GM19467 (cell line): ENCODE measurements around the gene DPH7.
"Not testable (repeated sequence)": the region's sequence is repeated elsewhere in the genome, so short reads cannot be mapped to it uniquely, and the experiment has no call there.

ENCODE experiments used
- ATAC-seq: cut with Tn5 transposase; IDR thresholded peaks from one replicate; pipeline ENCODE4 v1.9.1; 2021; ENCODE audit warnings: mild to moderate bottlenecking, moderate library complexity; ENCODE audit not compliant: unreplicated experiment

Gene DPH7

DNA sequence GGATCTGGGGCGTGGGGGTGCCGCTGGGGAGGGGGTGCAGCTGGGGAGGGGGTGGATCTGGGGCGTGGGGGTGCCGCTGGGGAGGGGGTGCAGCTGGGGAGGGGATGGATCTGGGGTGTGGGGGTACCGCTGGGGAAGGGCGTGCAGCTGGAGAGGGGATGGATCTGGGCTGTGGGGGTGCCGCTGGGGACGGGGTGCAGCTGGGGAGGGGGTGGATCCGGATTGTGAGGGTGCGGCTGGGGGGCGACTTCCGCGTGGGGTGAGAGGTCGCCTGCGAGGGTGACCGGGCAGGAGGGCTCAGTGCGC, 27.8 kb downstream of the DPH7 start:
- not testable (repeated sequence) for ATAC-seq

DNA sequence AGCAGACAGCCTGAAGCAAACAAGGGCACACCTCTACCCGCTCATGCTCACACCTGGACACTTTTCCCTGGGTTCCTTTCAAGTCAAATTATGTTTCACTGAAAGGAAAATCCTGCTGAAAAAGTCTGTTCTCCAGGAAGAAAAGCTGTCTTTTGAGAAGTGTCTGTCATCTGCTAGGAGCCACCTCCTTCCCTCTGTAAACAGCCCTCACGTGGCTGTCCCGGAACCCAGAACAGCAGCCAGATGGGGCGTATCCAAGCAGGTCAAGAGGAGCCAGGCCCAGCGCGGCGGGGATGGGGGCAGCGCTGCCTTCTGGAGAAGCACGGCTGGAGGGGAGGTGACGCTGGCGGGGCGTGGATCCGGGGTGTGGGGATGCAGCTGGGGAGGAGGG, 28.5 kb downstream of the DPH7 start, which contains the start of gene PNPLA7:
Gene PNPLA7, minus strand, starts transcription at position 172 of the 391 bp plus-strand sequence. CDS start 205 bp downstream, outside the sequence.
- ATAC-seq, result no peak

DNA sequence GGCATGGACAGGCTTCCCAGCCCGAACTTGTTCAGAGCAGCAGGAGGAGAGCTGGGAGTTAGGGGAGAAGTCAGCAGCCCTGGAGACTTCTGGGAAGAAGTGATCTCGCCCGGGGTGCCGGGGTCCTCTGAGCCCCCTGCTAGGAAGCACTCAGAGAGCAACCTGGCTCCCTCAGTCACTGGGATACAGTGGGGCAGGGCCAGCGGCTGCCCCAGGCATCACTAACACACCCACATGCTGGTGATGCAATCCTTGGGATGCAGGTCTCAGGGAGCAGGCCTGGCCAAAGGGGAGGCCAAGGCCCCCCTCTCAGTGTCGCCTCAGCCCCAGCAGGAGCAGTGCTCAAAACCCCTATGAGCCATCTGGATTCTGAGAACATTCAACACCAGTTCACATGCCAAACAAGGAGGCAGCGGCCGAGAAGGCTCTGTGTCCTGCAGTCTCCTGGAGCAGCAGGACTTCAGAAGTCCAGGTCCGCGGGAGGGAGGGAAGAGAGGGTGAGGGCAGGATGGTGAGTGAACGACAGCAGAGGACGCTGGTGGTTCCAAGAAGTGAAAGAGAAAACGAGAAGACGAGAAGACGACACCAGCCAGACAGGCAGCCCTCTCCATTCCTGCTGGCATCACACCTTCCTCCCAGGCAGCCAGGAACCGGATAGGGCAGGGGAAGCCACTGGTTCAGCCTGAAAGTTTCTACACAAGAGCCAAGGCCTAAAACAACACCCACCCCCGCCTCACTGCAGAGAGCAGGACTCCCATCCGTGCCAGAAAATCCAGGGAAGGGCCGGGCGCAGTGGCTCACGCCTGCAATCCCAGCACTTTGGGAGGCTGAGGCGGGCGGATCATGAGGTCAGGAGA, 30.8 kb downstream of the DPH7 start:
- no peak for ATAC-seq

DNA sequence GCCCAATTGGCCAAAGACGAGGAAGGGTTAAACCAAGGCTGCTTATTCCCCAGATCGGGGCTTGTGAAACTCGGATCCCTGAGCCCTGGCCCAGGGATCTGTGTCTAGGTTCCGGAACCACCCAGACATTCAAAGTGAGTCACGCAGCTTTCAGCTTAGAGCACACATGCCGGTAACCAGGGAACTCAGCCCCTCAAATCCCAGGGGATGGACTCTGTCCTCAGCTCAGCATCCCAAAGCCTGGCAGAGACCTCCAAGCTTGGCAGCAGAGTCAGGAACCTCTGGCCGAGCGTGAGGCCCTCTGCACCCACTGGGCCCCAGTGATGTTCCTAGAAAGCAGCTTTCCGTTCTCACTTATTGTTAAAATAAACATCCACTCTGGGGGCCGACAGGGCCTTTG, 33.6 kb downstream of the DPH7 start:
- no peak for ATAC-seq

DNA sequence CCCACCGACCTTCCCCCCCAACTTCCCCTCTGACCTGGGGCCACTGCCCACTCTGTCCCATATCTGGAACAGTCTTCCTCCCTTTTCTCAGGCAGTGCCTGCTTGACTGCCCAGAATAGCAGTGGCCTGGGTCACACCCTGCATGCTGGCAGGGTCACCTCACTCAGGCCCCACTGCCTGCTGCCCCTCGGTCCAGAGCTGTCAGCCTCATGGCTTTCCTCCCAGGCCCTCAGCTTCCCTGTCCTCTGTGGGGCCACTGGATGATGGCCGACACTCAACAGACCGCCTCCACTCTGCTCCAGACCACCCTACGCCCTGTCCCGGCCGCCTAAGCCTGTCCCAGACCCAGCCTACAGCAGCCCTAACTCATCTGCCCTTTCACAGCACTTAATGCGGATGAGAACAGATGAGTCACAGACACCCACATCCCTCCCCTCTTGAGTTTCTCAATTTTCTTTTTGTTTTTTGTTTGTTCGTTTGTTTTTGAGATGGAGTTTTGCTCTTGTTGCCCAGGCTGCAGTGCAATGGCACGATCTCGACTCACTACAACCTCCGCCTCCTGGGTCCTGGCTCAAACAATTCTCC, 34.5 kb downstream of the DPH7 start:
- no peak for ATAC-seq

DNA sequence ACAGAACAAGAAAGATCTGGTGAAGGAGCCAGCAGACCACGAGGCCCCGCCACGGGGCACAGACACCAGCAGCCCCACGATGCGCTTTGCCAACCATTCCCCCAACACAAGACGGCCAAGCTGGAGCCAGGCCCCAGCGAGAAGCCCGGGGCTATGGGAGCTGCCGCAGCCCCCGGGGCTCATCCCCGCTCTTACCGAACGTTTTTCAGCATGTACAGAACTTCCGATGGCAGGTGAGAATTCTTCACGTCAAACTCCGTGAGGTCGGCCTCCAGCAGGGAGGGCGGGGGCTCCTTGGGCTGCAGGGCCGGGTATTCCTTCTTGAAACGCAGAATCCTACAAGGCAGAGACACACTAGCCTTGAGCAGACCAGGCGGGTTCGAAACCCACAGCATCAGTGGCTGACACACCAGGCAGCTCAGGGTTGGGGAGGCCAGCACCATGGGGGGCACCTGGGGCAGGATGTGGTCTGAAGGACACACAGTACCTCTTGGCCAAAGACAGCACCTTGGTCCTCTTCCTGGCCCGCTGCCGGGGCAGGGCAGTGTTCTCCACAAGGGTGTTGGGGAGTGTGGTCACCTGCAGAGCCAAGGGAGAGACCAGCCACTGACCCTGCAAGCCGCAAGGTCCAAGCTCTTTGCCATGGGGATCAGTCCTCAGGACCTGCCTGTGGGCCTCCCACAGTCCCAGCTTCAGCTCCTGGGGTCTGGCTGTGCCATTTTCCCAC, 35.3 kb downstream of the DPH7 start:
- no peak for ATAC-seq

DNA sequence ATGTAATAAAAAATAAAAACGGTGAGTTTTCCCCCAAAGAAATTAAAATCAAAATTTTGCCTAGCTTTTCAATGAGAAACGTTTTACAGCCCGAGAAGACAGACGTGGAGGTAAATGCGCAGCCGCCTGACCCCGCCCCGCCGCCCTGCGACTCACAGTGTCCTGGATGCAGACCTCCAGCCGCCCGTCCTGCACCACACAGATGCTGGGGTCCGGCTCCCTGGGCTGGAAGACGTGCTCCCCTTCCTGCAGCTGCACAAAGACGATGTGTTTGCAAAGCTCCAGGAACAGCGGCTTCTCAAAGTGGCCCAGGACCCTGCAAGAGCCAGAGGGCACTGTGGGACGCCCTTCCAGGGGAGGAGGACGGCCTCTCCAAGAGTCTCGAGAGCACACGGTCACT, 36.2 kb downstream of the DPH7 start:
- ATAC-seq, result no peak

DNA sequence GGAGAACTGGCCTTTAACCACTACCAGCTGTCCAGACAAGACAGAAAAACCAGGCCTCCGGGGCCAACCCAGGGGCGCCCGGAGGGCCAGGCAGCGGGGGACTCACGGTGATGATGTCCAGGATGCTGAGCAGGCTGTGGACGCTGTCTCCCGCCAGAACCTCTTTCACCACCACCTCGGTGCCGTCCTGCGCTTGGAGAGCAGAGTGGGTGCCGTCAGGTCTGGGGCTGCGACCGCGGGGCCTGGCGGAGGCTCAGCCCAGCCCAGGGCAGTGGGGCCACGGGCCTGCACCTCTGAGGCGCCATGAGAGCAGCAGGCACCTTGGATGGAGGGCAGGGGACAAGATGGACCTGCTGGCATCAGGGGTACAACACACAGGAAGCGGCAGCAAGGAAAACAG, 38.2 kb downstream of the DPH7 start:
- ATAC-seq, result no peak

DNA sequence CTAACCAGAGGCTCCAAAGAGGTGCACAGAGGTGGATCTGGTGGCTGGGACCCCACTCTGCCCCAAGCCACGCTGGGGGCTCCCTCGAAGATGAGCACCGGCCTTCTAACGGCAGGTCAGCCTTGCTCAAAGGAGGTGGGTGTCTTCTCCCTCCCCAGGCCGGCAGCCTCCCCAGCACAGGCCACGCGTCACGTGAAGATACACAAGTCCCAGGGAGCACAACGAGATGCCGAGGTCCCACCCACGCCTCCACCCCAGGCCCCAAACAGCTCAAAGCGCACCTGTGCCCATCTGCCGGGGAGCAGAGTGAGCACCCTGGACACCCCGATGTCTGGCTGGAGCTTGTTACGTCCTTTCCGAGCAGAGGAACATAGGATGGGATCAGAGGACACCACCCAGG, 40.7 kb downstream of the DPH7 start:
- no peak for ATAC-seq

DNA sequence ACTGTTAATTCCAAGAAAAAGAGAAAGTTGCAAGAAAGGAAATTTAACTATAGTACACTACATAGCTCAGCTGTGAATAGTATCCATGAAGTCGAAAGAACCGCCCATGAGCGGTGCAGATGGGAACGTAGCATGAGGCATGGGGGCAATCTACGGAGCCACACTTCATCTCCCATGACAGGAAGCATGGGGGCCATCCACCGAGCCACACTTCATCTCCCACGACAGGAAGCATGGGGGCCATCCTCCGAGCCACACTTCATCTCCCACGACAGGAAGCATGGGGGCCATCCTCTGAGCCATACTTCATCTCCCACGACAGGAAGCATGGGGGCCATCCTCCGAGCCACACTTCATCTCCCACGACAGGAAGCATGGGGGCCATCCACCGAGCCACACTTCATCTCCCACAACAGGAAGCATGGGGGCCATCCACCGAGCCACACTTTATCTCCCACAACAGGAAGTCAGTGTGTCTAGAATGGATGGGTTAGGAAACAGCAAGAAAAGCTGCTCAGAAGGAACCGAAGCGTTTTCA, 42.1 kb downstream of the DPH7 start:
- ATAC-seq, result not testable (repeated sequence)

DNA sequence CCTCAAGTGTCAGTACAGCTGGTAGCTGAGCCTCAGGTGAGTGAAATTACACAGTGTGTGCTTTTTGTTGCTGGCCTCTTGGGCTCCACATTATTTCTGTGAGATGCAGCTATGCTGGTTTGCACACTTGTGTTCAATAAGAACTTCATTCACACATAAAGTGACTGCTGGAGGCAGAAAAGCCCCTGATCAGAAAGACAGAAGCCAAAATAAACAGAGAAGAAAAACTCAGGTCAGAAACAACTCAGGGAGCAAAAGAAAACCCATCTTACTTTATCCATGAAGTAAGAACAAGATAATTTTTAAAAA, 43.7 kb downstream of the DPH7 start:
- no peak for ATAC-seq

DNA sequence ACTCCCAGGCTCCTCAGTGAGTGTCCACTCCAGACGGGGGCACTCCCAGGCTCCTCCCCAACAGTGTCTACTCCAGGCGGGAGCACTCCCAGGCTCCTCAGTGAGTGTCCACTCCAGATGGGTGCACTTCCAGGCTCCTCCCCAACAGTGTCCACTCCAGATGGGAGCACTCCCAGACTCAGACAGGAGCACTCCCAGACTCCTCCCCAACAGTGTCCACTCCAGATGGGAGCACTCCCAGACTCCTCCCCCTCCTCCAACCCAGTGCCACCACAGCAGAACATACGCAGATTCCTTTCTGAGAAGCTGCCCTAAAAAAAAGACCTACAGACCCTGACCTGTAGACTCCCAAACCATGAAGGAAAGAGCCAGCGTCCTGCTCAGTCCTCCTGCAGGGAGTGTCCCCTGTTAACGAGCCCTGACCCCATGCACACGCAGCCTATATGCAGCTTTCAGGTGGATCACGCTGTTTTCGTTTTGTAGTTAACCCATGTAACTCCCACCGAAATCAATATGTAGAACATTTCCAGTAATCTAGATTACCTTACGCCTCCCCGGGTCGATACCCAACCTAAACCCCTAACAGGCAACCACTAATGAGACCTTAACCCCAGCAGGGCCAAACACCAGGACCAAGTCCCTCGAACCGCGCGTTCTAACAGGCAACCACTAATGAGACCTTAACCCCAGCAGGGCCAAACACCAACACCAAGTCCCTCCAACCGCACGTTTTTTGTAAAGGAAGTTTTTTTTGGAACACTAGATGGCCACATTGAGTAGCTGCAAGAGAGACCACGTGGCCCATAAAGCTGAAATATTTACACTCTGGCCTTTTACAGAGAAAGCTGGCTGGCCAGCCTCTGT, 44.2 kb downstream of the DPH7 start:
- no peak for ATAC-seq

DNA sequence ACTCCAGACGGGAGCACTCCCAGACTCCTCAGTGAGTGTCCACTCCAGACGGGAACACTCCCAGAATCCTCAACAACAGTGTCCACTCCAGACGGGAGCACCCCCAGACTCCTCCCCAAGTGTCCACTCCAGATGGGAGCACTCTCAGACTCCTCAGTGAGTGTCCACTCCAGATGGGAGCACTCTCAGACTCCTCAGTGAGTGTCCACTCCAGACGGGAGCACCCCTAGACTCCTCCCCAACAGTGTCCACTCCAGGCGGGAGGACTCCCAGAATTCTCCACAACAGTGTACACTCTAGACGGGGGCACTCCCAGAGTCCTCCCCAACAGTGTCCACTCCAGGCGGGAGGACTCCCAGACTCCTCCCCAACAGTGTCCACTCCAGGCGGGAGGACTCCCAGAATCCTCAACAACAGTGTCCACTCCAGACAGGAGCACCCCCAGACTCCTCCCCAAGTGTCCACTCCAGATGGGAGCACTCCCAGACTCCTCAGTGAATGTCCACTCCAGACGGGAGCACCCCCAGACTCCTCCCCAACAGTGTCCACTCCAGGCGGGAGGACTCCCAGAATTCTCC, 45.7 kb downstream of the DPH7 start:
- ATAC-seq, result not testable (repeated sequence)

DNA sequence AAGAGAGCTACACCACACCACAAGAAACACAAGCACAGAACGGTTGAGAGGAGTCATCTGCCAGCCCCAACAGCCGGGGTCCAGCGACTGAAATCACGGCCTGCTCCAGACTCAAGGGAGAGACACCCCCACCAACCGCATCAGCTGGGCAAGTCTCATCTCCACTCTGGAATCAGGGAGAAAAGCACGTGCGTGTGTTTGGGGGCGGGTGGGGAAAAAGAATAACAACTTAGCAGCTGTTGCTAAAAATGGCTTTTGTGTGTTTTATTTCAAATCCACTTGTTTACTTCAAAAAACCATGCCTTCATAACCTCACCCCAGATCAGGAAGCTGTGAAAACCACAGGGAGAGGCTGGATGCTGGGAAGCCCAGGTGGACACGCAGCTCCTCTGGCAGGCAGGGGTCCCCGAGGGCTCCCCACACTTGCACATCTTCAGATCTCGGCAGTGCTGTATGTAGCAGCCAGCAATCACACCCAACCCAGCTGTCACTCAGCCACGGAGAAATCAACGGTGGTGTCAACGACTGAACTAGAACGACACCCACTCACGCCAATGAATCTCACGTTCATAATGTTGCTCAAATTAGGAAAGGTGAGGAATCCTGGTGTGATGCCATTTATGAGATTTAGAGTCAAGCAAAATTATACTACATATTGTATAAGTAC, 47.5 kb downstream of the DPH7 start:
- no peak for ATAC-seq

DNA sequence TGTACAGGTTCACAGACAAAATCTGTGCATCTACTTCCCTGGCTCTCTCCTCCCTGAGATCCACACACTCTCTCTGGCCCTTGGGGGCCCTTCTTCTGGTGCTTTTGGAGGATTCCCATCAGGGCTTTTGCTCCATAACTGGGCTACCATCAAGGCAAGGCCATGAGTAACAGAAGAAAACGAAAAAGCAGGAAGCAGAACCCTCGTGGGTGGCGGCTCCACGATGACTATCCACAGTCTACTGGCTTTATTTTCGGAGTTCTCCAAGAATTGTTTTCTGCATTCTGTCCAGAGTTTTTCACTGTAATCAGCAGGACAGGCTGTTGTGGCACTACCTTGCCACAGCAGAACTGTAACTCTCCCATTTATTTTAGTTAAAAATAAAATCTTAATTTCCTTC, 48.4 kb downstream of the DPH7 start:
- no peak for ATAC-seq

DNA sequence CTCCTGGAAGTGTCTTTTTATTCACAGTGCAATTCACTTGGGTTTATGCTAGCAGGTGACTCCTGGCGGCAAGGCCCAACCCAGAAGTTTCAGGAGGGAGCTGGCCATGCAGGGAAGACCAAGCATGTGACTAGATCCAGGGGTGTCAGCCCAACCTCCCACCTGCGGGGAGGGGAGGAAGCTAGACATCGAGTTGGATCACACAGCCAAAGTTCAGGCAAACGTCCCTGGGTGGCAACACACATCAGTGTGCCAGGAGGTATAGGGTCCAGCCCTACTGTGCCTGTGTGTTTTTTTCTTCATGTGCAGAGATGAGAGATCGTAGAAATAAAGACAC, 53.8 kb downstream of the DPH7 start:
- ATAC-seq, result no peak

DNA sequence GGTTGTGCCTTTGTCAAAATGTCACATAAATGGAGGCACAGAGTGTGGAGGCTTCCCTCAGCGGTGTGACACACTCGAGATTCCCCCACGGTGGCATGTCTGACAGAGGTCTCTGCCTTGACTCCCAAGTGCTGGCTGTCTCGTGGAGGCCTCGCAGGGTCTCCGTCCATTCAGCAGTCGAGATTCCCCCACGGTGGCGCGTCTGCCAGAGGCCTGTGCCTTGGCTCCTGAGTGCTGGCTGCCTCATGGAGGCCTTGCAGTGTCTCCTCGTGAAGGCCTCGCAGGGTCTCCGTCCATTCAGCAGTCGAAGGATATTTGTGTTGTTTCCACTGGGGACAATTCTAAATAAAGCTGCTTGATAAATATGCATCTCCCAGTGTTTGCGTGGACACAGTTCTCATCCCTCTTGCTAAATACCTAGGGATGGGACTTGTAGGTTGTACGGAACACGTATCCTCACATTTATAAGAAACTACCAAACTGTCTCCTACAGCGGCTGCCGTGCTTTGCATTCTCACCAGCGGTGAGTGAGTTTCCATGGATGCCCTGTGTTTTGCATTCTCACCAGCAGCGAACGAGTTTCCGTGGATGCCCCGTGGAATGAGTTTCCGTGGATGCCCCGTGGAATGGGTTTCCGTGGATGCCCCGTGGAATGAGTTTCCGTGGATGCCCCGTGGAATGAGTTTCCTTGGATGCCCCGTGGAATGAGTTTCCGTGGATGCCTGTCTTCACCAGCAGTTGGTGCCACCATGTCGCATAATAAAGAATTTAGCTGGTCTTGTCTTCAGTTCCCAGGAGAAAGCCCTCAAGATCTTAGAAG, 54.4 kb downstream of the DPH7 start:
- no peak for ATAC-seq

DNA sequence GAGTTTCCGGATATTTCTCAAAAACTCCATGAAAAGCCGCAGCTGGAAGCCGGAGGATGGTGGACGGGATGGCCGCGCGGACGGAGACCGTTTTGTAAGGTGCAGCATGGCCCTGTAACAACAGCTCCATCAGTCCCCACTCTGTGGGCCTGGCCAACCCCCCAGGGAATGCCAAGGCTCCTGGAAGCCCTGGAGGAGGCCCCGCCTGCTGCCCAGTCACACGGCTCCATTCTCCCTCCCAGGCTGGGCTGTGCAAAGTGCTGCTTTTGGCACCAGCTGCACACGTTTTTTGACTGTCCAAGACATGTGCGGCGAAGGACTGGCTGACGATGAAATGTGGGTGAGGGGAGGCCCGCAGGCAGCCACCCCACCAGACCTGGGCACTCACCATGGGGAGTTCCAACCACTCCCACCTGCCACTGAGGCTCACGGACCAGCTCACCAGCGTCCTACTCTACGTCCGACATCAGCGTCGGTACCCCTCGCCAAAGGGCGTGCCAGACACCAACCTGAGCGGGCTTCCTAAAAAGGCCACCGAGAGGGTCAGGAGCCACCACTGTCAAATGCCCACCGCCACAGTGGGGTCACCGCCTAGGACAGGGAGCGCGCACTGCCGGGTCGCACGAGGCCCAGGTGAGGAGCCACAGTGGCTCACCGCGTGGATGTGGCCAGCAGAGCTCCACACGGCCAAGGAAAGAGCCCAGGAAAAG, 55.8 kb downstream of the DPH7 start:
- no peak for ATAC-seq
